GM21723 (cell line): ENCODE results near the gene KIF27.
"Not testable (repeated sequence)": the region's sequence is repeated elsewhere in the genome, so short reads cannot be mapped to it uniquely, and the experiment has no call there.

ENCODE experiments used
- ATAC-seq: cut with Tn5 transposase; IDR thresholded peaks from one replicate; pipeline ENCODE4 v1.9.1; 2021; ENCODE audit warnings: mild to moderate bottlenecking, moderate library complexity; ENCODE audit not compliant: unreplicated experiment

The KIF27 gene, protein sequence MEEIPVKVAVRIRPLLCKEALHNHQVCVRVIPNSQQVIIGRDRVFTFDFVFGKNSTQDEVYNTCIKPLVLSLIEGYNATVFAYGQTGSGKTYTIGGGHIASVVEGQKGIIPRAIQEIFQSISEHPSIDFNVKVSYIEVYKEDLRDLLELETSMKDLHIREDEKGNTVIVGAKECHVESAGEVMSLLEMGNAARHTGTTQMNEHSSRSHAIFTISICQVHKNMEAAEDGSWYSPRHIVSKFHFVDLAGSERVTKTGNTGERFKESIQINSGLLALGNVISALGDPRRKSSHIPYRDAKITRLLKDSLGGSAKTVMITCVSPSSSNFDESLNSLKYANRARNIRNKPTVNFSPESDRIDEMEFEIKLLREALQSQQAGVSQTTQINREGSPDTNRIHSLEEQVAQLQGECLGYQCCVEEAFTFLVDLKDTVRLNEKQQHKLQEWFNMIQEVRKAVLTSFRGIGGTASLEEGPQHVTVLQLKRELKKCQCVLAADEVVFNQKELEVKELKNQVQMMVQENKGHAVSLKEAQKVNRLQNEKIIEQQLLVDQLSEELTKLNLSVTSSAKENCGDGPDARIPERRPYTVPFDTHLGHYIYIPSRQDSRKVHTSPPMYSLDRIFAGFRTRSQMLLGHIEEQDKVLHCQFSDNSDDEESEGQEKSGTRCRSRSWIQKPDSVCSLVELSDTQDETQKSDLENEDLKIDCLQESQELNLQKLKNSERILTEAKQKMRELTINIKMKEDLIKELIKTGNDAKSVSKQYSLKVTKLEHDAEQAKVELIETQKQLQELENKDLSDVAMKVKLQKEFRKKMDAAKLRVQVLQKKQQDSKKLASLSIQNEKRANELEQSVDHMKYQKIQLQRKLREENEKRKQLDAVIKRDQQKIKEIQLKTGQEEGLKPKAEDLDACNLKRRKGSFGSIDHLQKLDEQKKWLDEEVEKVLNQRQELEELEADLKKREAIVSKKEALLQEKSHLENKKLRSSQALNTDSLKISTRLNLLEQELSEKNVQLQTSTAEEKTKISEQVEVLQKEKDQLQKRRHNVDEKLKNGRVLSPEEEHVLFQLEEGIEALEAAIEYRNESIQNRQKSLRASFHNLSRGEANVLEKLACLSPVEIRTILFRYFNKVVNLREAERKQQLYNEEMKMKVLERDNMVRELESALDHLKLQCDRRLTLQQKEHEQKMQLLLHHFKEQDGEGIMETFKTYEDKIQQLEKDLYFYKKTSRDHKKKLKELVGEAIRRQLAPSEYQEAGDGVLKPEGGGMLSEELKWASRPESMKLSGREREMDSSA (N-terminal part only)

DNA sequence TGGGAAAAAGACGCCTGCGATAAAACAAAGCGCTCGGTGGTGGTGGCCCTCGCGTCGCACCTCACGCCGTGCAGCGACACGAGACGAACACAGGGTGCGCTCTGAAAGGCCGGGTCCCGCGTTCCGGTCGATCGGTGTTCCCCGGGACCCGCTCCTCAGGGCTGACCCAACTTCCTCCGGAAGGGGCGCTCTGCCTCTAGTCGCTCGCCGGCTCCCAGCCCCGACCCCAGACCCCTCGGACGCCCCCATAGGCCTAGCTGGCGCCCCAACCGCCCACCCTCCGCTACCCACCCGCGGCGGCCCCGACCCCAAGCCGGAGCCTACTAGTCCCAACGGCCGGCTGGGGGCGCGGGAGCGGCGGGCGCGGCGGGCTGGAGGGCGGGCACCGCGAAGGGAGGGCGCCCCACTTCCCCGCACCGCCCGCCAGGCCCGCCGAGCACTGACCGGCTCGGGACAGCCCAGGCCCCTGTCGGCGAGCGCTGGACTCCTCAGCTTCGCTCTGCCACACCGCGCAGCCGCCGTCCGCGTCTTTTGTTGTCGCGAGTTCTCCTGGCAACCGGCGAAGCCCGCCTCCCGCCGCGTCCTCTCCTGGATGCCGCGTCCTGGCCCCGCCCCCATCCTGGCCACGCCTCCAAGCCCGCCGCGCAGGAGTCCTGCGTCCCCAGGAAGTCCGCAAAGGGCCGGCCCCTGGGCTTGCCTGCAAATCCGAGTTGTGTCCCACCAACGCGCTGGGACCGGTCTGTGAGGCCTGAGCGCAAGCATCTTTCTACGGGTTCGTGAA, at the start of gene KIF27:
Gene KIF27, minus strand, starts transcription at position 506 of the 781 bp plus-strand sequence. CDS start 5,841 bp downstream, outside the sequence.
- ATAC-seq = peak; percentile 95

DNA sequence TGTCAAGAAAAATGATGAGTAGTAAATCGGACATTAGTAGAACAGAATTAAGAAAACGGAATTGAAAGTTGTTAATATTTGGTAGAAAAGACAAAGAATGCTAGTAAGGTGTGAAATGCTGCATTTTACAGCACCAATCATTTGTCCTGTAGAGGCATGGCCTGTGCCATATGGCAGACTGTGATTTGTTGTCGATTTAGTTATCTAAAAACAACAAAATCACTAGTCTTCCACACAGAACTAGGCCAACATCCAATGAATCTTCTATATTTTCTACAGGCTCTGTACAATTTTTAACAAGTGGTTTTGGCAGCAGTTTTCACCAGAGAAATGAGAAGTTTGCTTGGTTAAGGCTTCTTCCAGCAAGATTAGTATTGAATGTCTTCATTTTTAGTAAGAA, 48.4 kb upstream of the KIF27 start:
- no peak for ATAC-seq

DNA sequence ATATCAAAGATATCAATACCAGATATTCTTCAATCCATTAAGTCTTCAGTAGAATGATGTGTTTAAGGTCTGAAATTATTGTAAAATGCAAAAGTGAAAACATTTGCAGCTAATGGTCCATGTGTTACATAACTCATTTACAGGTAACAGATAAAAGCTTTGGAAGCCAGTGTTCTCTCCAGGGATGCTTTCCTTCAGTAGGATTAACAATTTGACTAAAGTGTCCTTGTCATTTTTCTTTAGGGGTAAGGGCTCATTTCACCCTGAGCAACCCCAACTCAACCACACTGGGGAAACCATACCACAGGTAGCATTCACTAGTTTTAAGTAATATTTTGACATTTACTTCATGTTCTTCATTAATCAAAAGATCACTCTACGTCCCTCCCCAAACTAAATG, 45.8 kb upstream of the KIF27 start:
- ATAC-seq = no peak

DNA sequence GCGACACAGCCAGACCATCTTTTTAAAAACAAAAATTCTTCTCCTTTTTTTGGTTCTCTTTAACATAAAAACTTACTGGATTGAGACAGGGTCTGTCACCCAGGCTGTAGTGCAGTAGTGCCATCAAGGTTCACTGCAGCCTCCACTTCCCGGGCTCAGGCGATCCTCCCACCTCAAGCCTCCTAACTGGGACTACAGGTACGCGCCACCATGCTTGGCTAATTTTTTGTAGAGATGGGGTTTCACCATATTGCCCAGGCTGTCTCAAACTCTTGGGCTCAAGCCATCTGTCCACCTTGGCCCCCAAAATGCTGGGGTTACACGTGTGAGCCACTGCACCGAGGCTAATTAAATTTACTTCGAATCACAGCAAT, 45.0 kb upstream of the KIF27 start:
- no peak for ATAC-seq

DNA sequence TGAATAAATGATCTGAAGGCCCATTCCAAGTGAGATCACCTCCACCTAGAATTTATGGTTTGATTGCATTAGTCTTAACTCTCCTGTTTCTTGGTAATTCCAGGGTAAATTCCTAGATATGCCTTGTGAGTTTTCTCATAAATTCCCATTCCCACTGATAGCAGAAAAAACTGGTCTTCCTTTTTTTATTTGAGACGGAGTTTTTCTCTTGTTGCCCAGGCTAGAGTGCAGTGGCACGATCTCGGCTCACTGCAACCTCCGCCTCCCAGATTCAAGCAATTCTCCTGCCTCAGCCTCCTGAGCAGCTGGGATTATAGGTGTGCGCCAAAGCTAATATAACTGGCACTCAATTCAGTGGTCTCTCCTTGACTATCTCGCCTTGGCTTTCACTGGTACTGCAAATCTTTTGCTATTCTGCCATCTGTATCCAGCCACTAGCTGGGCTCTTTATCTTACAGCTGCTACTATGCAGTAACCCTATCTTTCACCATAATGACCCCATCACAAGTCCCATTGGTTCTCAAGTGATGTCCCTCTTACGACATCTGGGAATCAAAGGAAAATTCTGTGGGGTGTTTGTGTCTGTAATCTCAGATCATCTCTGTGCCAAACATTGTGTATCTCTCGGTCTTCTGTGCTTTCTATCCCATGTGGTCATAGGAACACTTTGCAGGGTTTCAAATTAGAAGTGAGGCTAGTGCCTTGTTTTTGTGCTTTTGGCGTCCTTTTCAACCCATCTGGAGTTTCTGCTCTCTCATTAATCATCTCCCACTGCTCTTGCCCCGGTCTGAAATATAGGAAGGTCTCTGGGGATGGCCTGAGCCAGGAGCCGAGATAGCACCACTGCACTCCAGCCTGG, 44.3 kb upstream of the KIF27 start:
- ATAC-seq = no peak

DNA sequence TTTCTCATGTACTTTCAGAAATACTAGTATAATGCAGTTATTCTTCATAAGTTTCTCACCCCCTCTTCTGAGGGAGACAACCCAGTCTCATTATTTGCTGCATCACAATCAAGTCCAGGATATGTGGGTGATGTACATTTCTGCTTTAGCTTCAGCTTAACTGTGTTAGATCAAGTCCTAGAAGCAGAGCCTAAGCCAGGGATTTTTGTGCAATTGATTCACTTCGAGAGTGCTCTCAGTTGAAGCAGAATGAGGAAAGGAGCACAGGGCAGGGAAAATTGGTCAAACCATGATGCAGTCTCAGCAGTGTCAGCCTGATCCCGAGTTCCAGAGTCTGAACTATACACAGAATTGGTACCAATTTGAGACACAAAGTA, 43.7 kb upstream of the KIF27 start:
- ATAC-seq = no peak

DNA sequence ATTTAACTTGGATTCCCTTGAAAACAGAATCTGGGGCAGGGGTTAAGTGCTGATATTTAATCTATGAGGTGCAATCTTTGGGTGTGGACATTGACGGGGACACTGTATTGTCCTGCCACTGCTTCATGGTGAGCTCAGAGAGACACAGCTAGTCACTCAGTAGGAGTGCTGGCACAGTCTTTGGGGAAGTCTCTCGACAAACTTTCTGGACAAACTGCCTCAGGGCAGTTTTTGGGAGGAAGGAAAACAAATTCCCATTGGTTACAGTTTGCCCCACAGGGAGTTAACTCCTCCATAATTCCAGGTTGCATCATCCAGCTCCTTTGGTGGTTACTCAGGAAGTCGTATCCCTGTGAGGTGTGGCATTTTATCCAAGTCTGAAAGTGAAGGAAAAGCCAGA, 40.9 kb upstream of the KIF27 start:
- ATAC-seq = no peak

DNA sequence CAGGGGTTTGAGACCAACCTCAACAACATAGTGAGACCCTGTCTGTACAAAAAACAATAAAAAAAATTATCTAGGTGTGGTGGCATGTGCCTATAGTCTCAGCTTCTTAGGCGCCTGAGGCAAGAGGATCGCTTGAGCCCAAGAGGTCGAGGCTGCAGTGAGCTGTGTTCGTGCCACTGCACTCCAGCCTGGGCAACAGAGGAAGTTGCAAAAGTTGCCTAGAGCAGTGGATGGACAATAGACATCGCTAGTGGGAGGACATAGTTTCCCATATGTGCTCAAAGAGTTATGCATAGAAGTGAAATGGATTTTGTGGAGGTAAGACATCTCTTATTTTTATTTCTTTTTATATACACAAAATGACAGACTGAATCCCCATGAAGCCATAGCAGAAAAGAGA, 39.8 kb upstream of the KIF27 start:
- no peak for ATAC-seq

DNA sequence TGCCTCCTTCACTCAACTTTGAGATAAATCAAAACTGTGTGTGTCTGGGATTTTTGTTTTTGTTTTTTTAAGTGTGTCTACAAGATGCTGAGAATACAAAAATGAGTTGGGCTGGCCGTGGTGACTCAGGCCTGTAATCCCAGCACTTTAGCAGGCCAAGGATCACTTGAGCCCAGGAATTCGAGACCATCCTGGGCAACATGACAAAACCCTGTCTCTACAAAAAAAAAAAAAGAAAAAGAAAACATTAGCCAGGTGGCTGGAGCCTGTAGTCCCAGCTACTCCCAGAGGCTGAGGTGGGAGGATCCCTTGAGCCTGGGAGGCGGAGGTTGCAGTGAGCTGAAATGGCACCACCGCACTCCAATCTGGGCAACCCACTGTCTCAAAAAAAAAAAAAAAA, 37.8 kb upstream of the KIF27 start:
- no peak for ATAC-seq

DNA sequence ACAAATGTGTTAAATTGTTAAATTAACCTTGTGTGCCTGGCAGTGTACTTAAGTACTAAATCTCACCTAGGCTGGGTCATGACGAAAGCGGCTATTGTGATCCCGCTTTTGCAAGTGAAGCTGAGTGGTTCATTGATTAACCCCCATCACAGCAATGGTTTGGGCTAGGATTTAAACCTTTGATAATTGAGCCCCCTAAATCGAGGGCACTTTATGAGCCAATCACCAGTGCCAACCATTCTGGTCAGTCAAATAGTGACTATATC, 35.9 kb upstream of the KIF27 start:
- ATAC-seq = no peak

DNA sequence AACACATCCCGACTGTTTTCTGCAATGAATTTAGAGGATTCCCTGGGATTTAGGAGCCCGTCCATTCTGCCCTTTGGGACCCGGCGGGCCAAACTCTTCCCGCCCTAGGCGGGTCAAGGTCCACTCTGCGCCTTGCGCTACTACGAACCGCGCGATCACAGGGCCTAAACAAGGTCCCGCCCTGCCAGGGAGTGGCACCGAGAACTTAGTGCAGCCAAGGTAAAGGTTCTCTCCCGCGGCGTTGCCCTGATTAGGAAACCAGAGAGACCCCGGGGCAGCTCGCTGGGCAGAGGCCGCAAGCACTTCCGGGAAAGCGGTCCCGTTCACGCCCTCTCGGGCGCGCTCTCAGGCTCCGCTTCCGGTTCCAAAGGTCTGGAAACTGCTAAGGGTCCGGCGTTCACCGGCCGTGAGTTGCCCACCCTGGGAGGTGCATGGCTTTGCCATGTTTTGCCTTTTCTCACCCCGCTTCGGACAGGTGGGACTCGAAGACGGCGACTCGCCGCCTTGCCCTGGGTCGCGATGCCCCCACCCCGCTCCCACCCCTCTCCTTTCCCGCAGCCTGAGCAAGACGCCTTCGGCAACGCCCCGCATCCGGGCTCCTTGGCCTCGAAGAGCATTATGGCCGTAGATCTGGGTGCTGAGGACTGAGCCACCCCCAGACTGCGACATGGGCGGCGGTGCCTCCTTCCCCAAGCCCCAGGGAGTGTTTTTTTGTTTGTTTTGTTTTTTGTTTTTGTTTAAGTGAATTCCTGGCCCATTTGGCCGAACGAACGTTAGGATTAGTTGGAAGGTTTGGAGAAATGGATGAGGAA, 35.4 kb upstream of the KIF27 start:
- peak; percentile 90 for ATAC-seq

DNA sequence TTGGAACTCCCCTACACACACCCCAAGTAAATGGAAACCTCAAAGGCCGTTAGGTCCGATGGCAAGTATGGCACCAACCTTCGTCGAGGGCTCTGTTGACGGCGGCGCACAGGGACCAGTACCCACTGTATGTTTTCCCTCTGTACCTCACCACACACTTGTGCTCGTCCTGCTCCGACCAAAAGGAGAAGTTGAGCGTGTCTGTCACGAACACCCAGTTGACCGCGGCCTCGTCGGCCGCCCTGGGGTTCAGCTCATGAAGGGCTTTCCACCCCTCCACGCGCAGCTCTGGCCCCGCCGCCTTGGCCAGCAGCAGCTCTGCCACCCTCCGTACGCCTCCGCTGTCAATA, 34.8 kb upstream of the KIF27 start:
- peak; percentile 64 for ATAC-seq

DNA sequence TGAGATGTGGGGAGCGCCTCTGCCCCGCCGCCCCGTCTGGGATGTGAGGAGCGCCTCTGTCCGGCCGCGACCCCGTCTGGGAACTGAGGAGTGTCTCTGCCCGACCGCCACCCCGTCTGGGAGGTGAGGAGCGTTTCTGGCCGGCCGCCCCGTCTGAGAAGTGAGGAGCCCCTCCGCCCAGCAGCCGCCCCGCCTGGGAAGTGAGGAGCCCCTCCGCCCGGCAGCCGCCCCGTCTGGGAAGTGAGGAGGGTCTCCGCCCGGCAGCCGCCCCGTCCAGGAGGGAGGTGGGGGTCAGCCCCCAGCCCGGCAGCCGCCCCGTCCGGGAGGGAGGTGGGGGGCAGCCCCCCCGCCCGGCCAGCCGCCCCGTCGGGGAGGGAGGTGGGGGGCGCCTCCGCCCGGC, 26.9 kb upstream of the KIF27 start:
- ATAC-seq = not testable (repeated sequence)

DNA sequence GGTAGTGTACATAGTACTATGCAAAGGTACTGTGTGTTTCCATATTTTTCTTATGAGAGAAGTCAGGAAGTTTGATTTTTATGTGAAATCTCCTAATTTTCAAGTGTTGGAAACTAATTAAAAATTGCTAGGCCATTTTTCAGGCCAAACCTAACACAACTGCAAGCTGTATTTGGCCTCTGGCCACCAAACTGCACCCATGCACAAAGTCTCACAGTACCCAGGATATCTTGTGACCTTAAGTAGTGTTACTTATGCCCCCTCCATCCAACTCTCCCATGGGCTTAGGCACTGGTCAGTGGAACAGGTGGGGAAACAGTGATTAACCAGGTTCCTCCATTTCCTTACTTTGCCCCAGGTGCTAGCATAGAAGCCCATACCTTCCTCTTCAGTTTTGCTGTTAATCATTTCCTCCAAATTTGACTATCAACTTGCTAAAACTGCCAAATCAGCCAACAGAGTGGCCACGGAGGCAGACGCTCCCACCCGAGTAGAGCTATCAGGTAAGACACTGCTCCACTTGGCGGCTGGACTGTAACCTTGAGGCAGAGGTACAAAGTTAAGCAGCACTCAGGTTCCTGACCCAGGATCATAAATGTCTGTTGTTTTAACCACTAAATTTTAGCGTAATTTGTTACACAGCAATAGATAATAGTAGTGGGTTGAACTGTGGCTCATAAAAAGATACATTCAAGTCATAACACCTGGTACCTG, 19.5 kb upstream of the KIF27 start:
- no peak for ATAC-seq

DNA sequence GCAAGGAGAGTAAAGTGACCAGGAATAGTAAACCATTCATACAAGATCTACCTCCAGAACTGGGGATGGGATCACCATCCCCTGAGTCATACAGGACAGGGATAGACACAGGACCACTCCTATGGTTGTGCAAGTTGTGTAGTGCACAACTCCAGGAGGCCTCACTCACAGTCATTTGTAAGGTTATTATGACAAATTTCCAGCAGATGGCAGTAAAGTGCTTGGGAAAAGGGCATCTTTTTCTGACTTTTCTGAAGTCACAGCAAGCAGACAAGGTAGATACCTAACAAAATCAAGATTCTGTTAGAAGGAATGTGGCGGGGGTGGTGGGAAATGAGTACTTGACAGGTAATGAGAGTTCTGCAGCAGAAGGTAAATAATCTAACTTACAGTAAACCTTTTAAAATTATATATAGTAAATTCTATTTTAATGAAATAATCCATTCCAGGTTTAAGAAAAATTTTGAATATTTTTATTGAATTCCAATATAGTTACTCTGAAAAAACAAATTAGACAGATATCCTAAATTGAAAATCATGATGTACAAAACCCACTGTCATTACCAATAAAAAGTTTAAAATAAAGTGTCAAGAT, 16.7 kb upstream of the KIF27 start:
- ATAC-seq = peak; percentile 76

DNA sequence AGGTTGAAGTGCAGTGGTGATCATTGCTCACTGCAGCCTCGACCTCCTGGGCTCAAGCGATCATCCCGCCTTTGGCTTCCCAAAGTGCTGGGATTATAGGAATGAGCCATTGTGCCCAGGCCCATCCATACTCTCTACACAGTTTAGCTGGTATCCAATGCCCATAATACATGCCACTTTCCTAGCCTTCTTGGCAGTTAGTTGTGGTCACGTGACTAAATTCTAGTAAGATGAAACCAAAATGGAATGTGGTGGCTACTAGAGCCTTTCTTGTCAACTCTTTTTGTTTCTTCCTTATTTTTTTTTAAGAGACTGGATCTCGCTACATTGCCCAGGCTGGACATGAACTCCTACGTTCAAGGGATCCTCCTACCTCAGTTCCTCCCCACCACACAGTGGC, 15.3 kb upstream of the KIF27 start:
- no peak for ATAC-seq

DNA sequence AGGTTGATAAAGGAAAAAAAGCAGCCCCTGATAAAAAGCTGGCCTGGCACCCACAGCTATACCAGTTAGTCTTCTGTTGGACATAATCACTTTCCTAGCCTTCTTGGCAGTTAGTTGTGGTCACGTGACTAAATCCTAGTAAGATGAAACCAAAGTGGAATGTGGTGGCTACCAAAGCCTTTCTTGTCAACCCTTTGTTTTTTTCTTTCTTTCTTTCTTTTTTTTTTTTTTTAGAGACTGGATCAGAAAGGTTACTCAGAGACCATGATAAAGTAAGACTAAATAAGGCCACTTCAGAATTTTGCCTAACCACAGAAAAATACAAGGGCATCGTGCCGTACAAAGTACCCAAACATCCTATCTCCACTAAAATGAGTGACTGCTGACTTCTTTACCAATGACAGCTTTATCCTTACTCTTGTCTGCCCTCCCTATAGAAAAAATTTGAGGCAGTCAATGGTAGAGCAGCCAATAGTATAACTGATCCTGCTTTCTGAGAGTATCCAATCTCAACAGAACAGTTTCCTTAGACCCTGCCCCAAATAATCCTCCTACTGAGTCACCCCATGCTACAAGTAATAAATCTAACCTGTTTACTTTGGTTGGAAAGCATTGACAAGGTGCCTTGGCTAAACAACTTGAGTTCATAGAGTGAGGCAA, 14.2 kb upstream of the KIF27 start:
- ATAC-seq = no peak
